PC-9 (cell line): ENCODE results near the gene MAGI3. TPM values are rescaled to one million over a fixed set of nuclear protein-coding genes. Genes with fewer than 3 reads are reported as not detected.
"Not testable (repeated sequence)": the region's sequence is repeated elsewhere in the genome, so short reads cannot be mapped to it uniquely, and the experiment has no call there.

Experiments used
- BruUV-seq: library from RNA; stranded (reverse); fragments of 400-500 nt; replicated peaks from 2 replicates; lab custom pipeline; 2021; lab: Mats Ljungman, UMichigan
- CTCF ChIA-PET: fragments of 300-600 bp; sonication (Branson Sonifier 250); formaldehyde crosslinking; loops from one replicate; lab custom pipeline; 2022; ENCODE audit warnings: antibody characterized with exemption; lab: Charles Lee
- POLR2A ChIA-PET: fragments of 300-600 bp; sonication (Branson Sonifier 250); formaldehyde crosslinking; loops from one replicate; lab custom pipeline; 2022; ENCODE audit warnings: antibody characterized with exemption; ENCODE audit not compliant: unreplicated experiment; lab: Charles Lee
- DNase-seq, 2 experiments: peaks; one replicate each; pipeline versions ENCODE4 v3.0.0 to v3.0.0-alpha.2; 2015 to 2022; ENCODE audit warnings: mixed read lengths in 1 of 2
- H2AFZ ChIP-seq: fragments of 200-600 bp; sonication (generic); 2 replicates; pipeline ENCODE4 v1.8.1; 2017; ENCODE audit warnings: antibody characterized with exemption
- H3F3A ChIP-seq: fragments of 200-600 bp; sonication (generic); 2 replicates; pipeline ENCODE4 v1.8.1; 2017; ENCODE audit warnings: antibody characterized with exemption, mild to moderate bottlenecking, low read depth; ENCODE audit not compliant: insufficient read depth
- H3K27ac ChIP-seq: fragments of 200-600 bp; sonication (generic); 2 replicates; pipeline ENCODE4 v1.6.1; 2016; ENCODE audit warnings: mixed run types
- H3K27me3 ChIP-seq: fragments of 200-600 bp; sonication (generic); 2 replicates; pipeline ENCODE4 v1.6.1; 2016; ENCODE audit warnings: low read depth, mixed run types; ENCODE audit not compliant: insufficient read depth
- H3K36me3 ChIP-seq: fragments of 200-600 bp; sonication (generic); 2 replicates; pipeline ENCODE4 v1.6.1; 2016; ENCODE audit warnings: low read depth, mixed run types
- H3K4me1 ChIP-seq: fragments of 200-600 bp; sonication (generic); replicated peaks from 2 replicates; pipeline ENCODE4 v1.6.1; 2016; ENCODE audit warnings: mixed run types; ENCODE audit not compliant: insufficient read depth
- H3K4me2 ChIP-seq: fragments of 200-600 bp; sonication (generic); 2 replicates; pipeline ENCODE4 v1.6.1; 2017; ENCODE audit warnings: mixed run types
- H3K4me3 ChIP-seq: fragments of 200-600 bp; sonication (generic); 2 replicates; pipeline ENCODE4 v1.6.1; 2016; ENCODE audit warnings: mixed run types
- H3K79me2 ChIP-seq: fragments of 200-600 bp; sonication (generic); 2 replicates; pipeline ENCODE4 v1.6.1; 2017; ENCODE audit warnings: low read depth, mixed run types
- H3K9me2 ChIP-seq: fragments of 200-600 bp; sonication (generic); 2 replicates; pipeline ENCODE4 v1.8.1; 2017; ENCODE audit warnings: mild to moderate bottlenecking; ENCODE audit not compliant: insufficient read depth
- H3K9me3 ChIP-seq: fragments of 200-600 bp; sonication (generic); 2 replicates; pipeline ENCODE4 v1.8.1; 2016; ENCODE audit warnings: low read depth; ENCODE audit not compliant: insufficient read depth
- H4K20me1 ChIP-seq: fragments of 200-600 bp; sonication (generic); 2 replicates; pipeline ENCODE4 v1.8.1; 2017; ENCODE audit not compliant: insufficient read depth
- EZH2 ChIP-seq: fragments of 200-600 bp; sonication (generic); IDR thresholded peaks from 2 replicates; pipeline ENCODE4 v1.8.0; 2017; ENCODE audit warnings: antibody characterized with exemption, low read depth
- intact Hi-C: fragments of 100-400 bp; cut with micrococcal nuclease; formaldehyde crosslinking; loops from one replicate; pipeline ENCODE4 v1.10.0; 2022; ENCODE audit not compliant: unreplicated experiment
- total RNA-seq: library from RNA; stranded (reverse); gene quantifications from 2 replicates; pipeline ENCODE4 v1.2.3, GENCODE V29; 2021
- TF ChIP-seq, protein P1 (sequence below): fragments of 200-600 bp; sonication (generic); conservative IDR thresholded peaks from 2 replicates; pipeline ENCODE4 v1.6.1; 2017; ENCODE audit warnings: mixed run types, antibody characterized with exemption, mild to moderate bottlenecking, moderate library complexity

Gene MAGI3
- total RNA-seq, 1 experiment from 2014 or later, result 17.3 TPM

DNA sequence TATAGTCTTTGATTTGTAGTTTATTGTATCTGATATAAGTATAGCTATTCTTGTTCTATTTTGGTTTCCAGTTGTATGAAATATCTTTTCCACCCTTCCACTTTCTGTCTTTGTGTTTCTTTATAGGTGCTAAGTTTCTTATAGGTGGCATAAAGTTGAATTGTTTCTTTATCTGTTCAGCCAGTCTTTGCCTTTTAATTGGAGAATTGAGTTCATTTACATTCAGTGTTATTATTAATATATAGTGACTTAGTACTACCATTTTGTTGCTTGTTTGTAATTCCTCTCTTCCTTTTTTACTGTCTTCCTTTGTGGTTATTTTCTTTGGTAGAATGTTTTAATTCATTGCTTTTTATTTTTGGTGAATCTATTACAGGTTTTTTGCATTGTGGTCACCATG lies 77.7 kb downstream of the MAGI3 start:
- TF ChIP-seq, protein P1, sequence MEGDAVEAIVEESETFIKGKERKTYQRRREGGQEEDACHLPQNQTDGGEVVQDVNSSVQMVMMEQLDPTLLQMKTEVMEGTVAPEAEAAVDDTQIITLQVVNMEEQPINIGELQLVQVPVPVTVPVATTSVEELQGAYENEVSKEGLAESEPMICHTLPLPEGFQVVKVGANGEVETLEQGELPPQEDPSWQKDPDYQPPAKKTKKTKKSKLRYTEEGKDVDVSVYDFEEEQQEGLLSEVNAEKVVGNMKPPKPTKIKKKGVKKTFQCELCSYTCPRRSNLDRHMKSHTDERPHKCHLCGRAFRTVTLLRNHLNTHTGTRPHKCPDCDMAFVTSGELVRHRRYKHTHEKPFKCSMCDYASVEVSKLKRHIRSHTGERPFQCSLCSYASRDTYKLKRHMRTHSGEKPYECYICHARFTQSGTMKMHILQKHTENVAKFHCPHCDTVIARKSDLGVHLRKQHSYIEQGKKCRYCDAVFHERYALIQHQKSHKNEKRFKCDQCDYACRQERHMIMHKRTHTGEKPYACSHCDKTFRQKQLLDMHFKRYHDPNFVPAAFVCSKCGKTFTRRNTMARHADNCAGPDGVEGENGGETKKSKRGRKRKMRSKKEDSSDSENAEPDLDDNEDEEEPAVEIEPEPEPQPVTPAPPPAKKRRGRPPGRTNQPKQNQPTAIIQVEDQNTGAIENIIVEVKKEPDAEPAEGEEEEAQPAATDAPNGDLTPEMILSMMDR, result no peak
- TF ChIP-seq EZH2, result no peak
- H4K20me1 ChIP-seq, result no peaks in the 10 kb centered on the region
- POLR2A ChIA-PET, result no interaction called here
- no peaks in the 10 kb centered on the region for H3F3A ChIP-seq
- no peaks in the 10 kb centered on the region for H3K4me1 ChIP-seq
- H3K27ac ChIP-seq, result no peak overlapping the region
- 0 out of 2 replicates have a peak, but pooled peaks cover 3% of the 10 kb centered on the region for H3K79me2 ChIP-seq
- no peaks in the 10 kb centered on the region for H3K9me2 ChIP-seq
- no peaks in the 10 kb centered on the region for H3K36me3 ChIP-seq
- H3K27me3 ChIP-seq, result no peaks in the 10 kb centered on the region
- CTCF ChIA-PET, result no interaction called here
- no peak for DNase-seq
- no peak overlapping the region for H3K4me2 ChIP-seq
- no peak overlapping the region for H2AFZ ChIP-seq
- no peak overlapping the region for H3K4me3 ChIP-seq
- peaks cover 35% of the 10 kb centered on the region for H3K9me3 ChIP-seq
- no TSS peak for BruUV-seq
- intact Hi-C loops, result no loop called here

DNA sequence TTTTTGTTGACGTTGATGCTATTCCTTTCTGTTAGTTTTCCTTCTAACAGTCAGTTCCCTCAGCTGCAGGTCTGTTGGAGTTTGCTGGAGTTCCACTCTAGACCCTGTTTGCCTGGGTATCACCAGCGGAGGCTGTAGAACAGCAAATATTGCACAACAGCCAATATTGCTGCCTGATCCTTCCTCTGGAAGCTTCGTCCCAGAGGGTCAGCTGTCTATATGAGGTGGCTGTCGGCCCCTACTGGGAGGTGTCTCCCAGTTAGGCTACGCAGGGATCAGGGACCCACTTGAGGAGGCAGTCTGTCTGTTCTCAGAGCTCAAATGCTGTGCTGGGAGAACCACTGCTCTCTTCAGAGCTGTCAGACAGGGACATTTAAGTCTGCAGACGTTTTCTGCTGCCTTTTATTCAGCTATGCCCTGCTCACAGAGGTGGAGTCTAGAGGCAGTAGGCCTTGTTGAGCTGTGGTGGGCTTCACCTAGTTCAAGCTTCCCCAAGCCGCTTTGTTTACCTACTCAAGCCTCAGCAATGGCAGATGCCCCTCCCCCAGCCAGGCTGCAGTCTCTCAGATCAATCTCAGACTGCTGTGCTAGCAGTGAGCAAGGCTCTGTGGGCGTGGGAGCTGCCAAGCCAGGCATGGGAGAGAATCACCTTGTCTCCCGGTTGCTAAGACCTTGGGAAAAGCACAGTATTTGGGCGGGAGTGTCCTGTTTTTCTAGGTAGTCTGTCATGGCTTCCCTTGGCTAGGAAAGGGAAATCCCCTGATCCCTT lies 88.3 kb downstream of the MAGI3 start:
- BruUV-seq, POLR2A ChIA-PET, H2AFZ ChIP-seq, H3K4me2 ChIP-seq, H3K36me3 ChIP-seq, H3K79me2 ChIP-seq, H3K4me1 ChIP-seq, H4K20me1 ChIP-seq, H3K9me2 ChIP-seq, H3F3A ChIP-seq, DNase-seq, CTCF ChIA-PET, H3K27me3 ChIP-seq, intact Hi-C loops, H3K27ac ChIP-seq, H3K4me3 ChIP-seq: not testable (repeated sequence)
- peaks cover 39% of the 10 kb centered on the region for H3K9me3 ChIP-seq

DNA sequence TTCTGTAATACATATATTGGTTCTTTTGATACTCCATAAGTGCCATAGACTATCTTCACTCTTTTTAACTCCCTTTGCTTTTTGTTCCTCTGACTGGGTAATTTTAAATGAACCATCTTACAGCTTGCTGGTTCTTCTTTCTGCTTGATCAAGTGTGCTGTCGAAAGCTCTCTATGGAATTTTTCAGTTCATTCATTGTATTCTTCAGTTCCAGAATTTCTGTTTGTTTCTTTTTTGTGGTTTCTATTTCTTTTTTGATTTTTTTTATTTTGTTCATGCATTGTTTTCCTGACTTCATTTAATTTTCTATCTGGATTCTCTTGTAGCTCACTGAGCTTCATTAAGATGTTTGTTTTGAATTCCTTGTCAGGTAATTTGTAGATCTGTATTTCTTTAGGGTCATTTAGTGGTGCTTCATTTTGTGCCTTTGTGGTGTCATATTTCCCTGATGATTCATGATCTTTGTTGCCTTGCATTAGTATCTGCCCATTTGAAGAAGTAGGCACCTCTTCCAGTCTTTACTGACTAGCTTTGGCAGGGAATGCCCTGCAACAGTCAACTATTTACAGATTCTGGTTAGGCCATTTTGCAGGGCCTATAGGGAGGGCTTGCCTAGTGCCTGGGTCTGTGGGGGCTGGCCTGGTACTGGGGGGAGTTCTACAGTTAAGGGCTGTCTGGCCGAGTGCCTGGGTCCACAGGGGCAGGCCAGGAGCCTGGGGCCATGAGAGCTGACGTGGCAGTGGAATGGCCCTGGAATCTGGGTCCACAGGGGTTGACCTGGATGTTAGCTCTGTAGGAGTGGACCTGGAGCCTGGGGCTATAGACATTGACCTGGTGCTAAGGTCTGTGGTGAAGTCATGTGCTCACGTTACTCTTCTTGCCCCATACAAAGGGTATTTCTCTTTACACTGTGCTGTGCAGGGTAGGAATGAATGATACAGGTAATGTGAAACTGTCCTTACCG lies 89.7 kb downstream of the MAGI3 start:
- intact Hi-C loops, result no loop called here
- TF ChIP-seq EZH2, result no peak
- TF ChIP-seq, protein P1, result no peak
- Histone ChIP-seq H3K4me2 (no peak overlapping the region), H3K9me3 (peaks cover 41% of the 10 kb centered on the region), H3K9me2 (no peaks in the 10 kb centered on the region), H3K27ac (no peak overlapping the region), H4K20me1 (no peaks in the 10 kb centered on the region), H2AFZ (no peak overlapping the region), H3F3A (0 out of 2 replicates have a peak, but pooled peaks cover 4% of the 10 kb centered on the region), H3K4me1 (no peaks in the 10 kb centered on the region), H3K27me3 (no peaks in the 10 kb centered on the region), H3K4me3 (no peak overlapping the region), H3K79me2 (no peaks in the 10 kb centered on the region), H3K36me3 (no peaks in the 10 kb centered on the region)
- ChIA-PET POLR2A (no interaction called here), CTCF (no interaction called here)
- no peak for DNase-seq
- no TSS peak for BruUV-seq

DNA sequence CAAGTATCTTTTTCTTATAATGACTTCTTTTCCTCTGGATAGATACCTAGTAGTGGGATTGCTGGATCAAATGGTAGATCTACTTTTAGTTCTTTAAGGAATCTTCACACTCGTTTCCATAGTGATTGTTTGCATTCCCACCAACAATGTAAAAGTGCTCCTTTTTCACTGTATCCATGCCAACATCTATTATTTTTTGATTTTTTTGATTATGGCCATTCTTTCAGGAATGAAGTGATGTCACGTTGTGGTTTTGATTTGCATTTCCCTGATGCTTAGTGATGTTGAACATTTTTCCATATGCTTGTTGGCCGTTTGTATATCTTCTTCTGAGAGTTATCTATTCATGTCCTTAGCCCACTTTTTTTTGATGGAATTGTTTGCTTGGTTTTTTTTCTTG lies 94.8 kb downstream of the MAGI3 start:
- H3K27ac ChIP-seq, H3K4me3 ChIP-seq, POLR2A ChIA-PET, H3K36me3 ChIP-seq, H4K20me1 ChIP-seq, H3K9me3 ChIP-seq, H3F3A ChIP-seq, H3K4me1 ChIP-seq, intact Hi-C loops, H3K79me2 ChIP-seq, DNase-seq, BruUV-seq, H2AFZ ChIP-seq, H3K4me2 ChIP-seq, CTCF ChIA-PET, H3K9me2 ChIP-seq, H3K27me3 ChIP-seq: not testable (repeated sequence)
